Tibial artery (tissue), 4 donors: Measurements from ENCODE around the gene RXRG.

ENCODE experiments used
- DNase-seq, 2 donors: peaks; one replicate each; pipeline ENCODE4 v3.0.0-alpha.2; 2019
- H3K27ac ChIP-seq, 2 donors: fragments of 200-600 bp; sonication (generic) in 1 of 2; 1 replicate in 1 of 2; 2 replicates in 1 of 2; pipeline ENCODE4 v1.5.1; 2018 to 2019; ENCODE audit warnings: mild to moderate bottlenecking in 1 of 2
- H3K27me3 ChIP-seq, 2 donors: fragments of 200-600 bp; sonication (generic) in 1 of 2; one replicate each; pipeline versions ENCODE4 v1.5.1 to v1.6.0; 2016 to 2019
- H3K36me3 ChIP-seq, 3 donors: fragments of 200-600 bp; sonication (generic) in 2 of 3; one replicate each; pipeline ENCODE4 v1.5.1; 2016 to 2019; ENCODE audit warnings: mild to moderate bottlenecking in 2 of 3
- H3K4me1 ChIP-seq, 4 donors: fragments of 200-600 bp; sonication (generic) in 2 of 4; 1 replicate in 3 of 4; 2 replicates in 1 of 4; pipeline ENCODE4 v1.5.1; 2016 to 2019
- H3K4me3 ChIP-seq, 2 donors: fragments of 200-600 bp; sonication (generic) in 1 of 2; 1 replicate in 1 of 2; 2 replicates in 1 of 2; pipeline ENCODE4 v1.5.1; 2018 to 2019; ENCODE audit warnings: mild to moderate bottlenecking in 2 of 2
- H3K9me3 ChIP-seq, 3 donors: fragments of 200-600 bp; sonication (generic) in 1 of 3; one replicate each; pipeline ENCODE4 v1.5.1; 2016 to 2019
- CTCF ChIP-seq, 2 experiments: fragments of 200-600 bp in 1 of 2; fragments of 450-650 bp in 1 of 2; IDR thresholded peaks; one replicate each; pipeline ENCODE4 v1.5.1; 2017 to 2019; ENCODE audit warnings: antibody characterized with exemption in 2 of 2, mild to moderate bottlenecking in 1 of 2, moderate library complexity in 1 of 2
- intact Hi-C: fragments of 100-400 bp; cut with DNase I; formaldehyde crosslinking; loops from one replicate; pipeline ENCODE4 v1.15.0; 2023; ENCODE audit warnings: low total_unique reads

Gene RXRG

GRCh38 chr1:165402517-165403111 is 42.3 kb downstream of the RXRG start:
- Histone ChIP-seq H3K9me3 (no peaks in the 10 kb centered on the region), H3K27me3 (peaks cover 0 to 4% of the 10 kb centered on the region in 2 donors), H3K4me3 (no peak overlapping the region), H3K4me1 (no peaks in the 10 kb centered on the region), H3K36me3 (no peaks in the 10 kb centered on the region), H3K27ac (no peak overlapping the region)
- intact Hi-C loops: no loop called here
- no peak for DNase-seq
- TF ChIP-seq CTCF (IDR thresholded peaks at IDR 0.05): no peak

GRCh38 chr1:165397944-165398343 is 47.0 kb downstream of the RXRG start:
- intact Hi-C loops: no loop called here
- Histone ChIP-seq H3K4me3 (no peak overlapping the region), H3K27me3 (peaks cover 0 to 4% of the 10 kb centered on the region in 2 donors), H3K4me1 (peaks cover 0 to 7% (median 2%) of the 10 kb centered on the region in 4 donors), H3K9me3 (no peaks in the 10 kb centered on the region), H3K27ac (no peak overlapping the region), H3K36me3 (no peaks in the 10 kb centered on the region)
- DNase-seq: peak in 1 of 2 donors; percentile 67
- TF ChIP-seq CTCF (IDR thresholded peaks at IDR 0.05): no peak

DNA sequence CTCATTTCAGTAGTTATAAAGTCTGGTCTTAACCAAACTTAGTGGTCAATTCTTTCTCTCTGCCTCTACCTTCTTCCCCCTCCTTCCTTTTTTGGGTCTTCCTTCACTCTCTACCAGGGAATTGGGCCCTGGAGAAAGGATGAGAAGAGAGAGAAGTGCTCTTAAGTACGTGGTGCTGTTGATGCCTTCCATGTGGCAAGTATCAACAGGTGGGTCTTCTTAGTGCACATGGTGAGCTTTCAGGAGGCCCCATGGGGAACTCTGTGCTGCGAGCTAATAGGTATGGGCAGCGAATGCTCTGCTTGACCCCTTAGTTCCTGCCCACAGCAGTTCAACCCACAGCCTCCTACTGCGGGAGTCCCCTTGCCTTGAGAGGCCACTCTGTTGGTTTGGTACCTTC is 49.0 kb downstream of the RXRG start:
- H3K27me3 ChIP-seq: no peaks in the 10 kb centered on the region
- no peaks in the 10 kb centered on the region for H3K36me3 ChIP-seq
- no peak for TF ChIP-seq CTCF (IDR thresholded peaks at IDR 0.05)
- H3K4me3 ChIP-seq: no peak overlapping the region
- DNase-seq: no peak
- H3K9me3 ChIP-seq: no peaks in the 10 kb centered on the region
- peaks cover 0 to 7% (median 2%) of the 10 kb centered on the region in 4 donors for H3K4me1 ChIP-seq
- intact Hi-C loops: no loop called here
- no peak overlapping the region for H3K27ac ChIP-seq

DNA sequence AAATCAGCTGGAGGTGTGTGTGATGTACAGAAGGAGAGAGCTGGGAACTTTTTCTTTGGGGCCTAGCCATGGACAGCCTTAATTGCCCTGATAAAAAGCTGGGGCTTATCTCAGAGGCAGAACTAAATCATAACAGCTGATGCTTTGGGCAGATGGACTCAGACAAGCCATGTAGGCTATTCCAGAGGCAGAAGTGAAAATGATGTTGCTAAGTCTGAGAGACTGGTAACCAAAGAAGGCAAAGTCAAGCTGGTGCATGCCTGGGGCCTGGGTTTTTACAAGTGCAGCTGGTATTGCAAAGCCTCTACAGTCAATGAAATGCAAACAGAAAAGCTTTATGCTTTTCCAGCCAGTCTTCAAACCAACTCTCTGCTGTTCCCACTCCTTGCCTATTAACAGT is 49.4 kb downstream of the RXRG start:
- no peaks in the 10 kb centered on the region for H3K9me3 ChIP-seq
- no peaks in the 10 kb centered on the region for H3K36me3 ChIP-seq
- no peak overlapping the region for H3K4me3 ChIP-seq
- H3K27ac ChIP-seq: no peak overlapping the region
- no peak for DNase-seq
- peaks cover 0 to 7% (median 2%) of the 10 kb centered on the region in 4 donors for H3K4me1 ChIP-seq
- H3K27me3 ChIP-seq: no peaks in the 10 kb centered on the region
- no peak for TF ChIP-seq CTCF (IDR thresholded peaks at IDR 0.05)
- intact Hi-C loops: no loop called here

GRCh38 chr1:165392634-165393571 is 52.0 kb downstream of the RXRG start:
- peak; percentile 91 to 92 for DNase-seq
- Histone ChIP-seq H3K27ac (no peak overlapping the region), H3K4me3 (peak overlapping the region in 1 of 2 donors; percentile 8), H3K27me3 (peaks cover 0 to 15% of the 10 kb centered on the region in 2 donors), H3K9me3 (no peaks in the 10 kb centered on the region), H3K36me3 (no peaks in the 10 kb centered on the region), H3K4me1 (peaks cover 0 to 7% (median 2%) of the 10 kb centered on the region in 4 donors)
- peak; percentile 90 to 93 for TF ChIP-seq CTCF (IDR thresholded peaks at IDR 0.05)
- intact Hi-C loops: loop anchor here (1.0 kb wide), 1 partner anchor 199 kb away; no protein-coding TSS in a partner anchor
